Pancreas (tissue), 10 donors: ENCODE data around the gene S100A16. TPM values are rescaled to one million over a fixed set of nuclear protein-coding genes. Genes with fewer than 3 reads are reported as not detected.

Experiments used
- ATAC-seq, 4 donors: fragments of 200-7000 bp; cut with Tn5 transposase; one replicate each; pipeline versions ENCODE4 v1.8.0 to v1.9.1; 2020; ENCODE audit warnings: mild to moderate bottlenecking in 4 of 4, moderate library complexity in 4 of 4
- DNase-seq, 6 donors: peaks; one replicate each; pipeline ENCODE4 v3.0.0-alpha.2; 2020
- FAIRE-seq: peaks from 2 replicates; lab custom pipeline; 2012; peaks lifted over from hg19 to GRCh38; lab: Jason Lieb, UNC
- H3K27ac ChIP-seq, 4 donors: fragments of 200-600 bp; sonication (generic); 1 replicate in 3 of 4; 2 replicates in 1 of 4; pipeline versions ENCODE4 v1.5.0 to v1.8.0; 2020
- H3K27me3 ChIP-seq, 4 donors: fragments of 200-600 bp; one replicate each; pipeline ENCODE4 v1.8.0; 2021
- H3K36me3 ChIP-seq, 3 donors: fragments of 200-600 bp; sonication (generic) in 1 of 3; one replicate each; pipeline versions ENCODE4 v1.5.0 to v1.8.0; 2020 to 2021
- H3K4me1 ChIP-seq, 3 donors: fragments of 200-600 bp; one replicate each; pipeline ENCODE4 v1.8.0; 2021
- H3K4me3 ChIP-seq, 4 donors: fragments of 200-600 bp; sonication (generic) in 2 of 4; one replicate each; pipeline versions ENCODE4 v1.5.0 to v1.8.0; 2020 to 2021
- H3K9me3 ChIP-seq, 4 donors: fragments of 200-600 bp; one replicate each; pipeline ENCODE4 v1.8.0; 2021
- CTCF ChIP-seq, 4 donors: fragments of 200-600 bp; sonication (generic) in 3 of 4; IDR thresholded peaks; one replicate each; pipeline versions ENCODE4 v1.5.0 to v1.8.0; 2021; ENCODE audit warnings: antibody characterized with exemption in 4 of 4
- WGBS, 2 donors: extraction: QIAGEN DNeasy Blood & Tissue Kit; methylation state at CpG; one replicate each; pipeline ENCODE4 v1.1.7; 2013; 5-methylcytosine and 5-hydroxymethylcytosine counted together
- intact Hi-C, 3 donors: fragments of 100-400 bp; cut with DNase I; formaldehyde crosslinking; loops; one replicate each; pipeline versions ENCODE4 v1.11.1 to v1.14.2; 2022
- polyA plus RNA-seq, 2 donors: library from polyadenylated mRNA; stranded (reverse); fragments of 200-250 nt; gene quantifications; one replicate each; pipeline ENCODE4 v1.2.3, GENCODE V29; 2013
- total RNA-seq, 6 donors: library from RNA; stranded (reverse); fragmentation: NEBNext Ultra II Directional in 4 of 6; extraction: Animal tissue kit (Norgen Biotek cat#: 25700) in 4 of 6; gene quantifications; one replicate each; pipeline versions ENCODE4 v1.2.1 to v1.2.4, GENCODE V29; 2021 to 2023
- donor health status: healthy with polysubstance abuse.
- donor health status: DM: no; HTN: no; CAD: no; lungs with moderate emphysema.
- donor health status: DM: no; HTN: no; CAD: no.
- donor health status: control.
- donor health status: control.
- donor health status: Bipolar disorder and iron deficiency.
- donor health status: DM: yes; HTN: yes; CAD: no.
- donor health status: DM: no; HTN: no; CAD: no.
- donor health status: DM: no; HTN: no; CAD: no.
- donor health status: DM: yes; HTN: yes; CAD: no.

S100A16 gene
- total and polyA plus RNA-seq, 8 donors, result 8.1 to 43.9 (median 21.4) TPM

GRCh38 chr1:153627715-153628626 is 15.0 kb upstream of the S100A16 start, which contains the start of gene S100A1:
S100A1 (plus strand) TSS chr1:153628434; CDS start chr1:153630522, 2,088 bp downstream.
- H3K27ac ChIP-seq, result peak within 1 kb of the TSS; percentile 44 to 85 (median 80)
- H3K9me3 ChIP-seq, result no peaks in the 10 kb centered on the region
- peak in 2 of 4 donors; percentile 5 to 30 for ATAC-seq
- H3K27me3 ChIP-seq, result no peaks in the 10 kb centered on the region
- no peaks in the 10 kb centered on the region for H3K36me3 ChIP-seq
- peak within 1 kb of the TSS; percentile 14 to 58 (median 31) for H3K4me3 ChIP-seq
- 49 to 52% methylated on average over 10 of the region's 10 CpGs for WGBS, 2 donors
- DNase-seq, result peak in 3 of 6 donors; percentile 56 to 83 (median 65)
- no peak for TF ChIP-seq CTCF (IDR thresholded peaks at IDR 0.05)
- no peak for FAIRE-seq
- intact Hi-C loops, result loop anchor here in 1 of 3 donors (10.0 kb wide), 1 partner anchor 53 kb away; no protein-coding TSS in a partner anchor
- H3K4me1 ChIP-seq, result peaks cover 0 to 9% (median 0%) of the 10 kb centered on the region in 3 donors

- no peaks in the 10 kb centered on the region for H3K9me3 ChIP-seq
- peak; percentile 78 to 91 (median 86) for DNase-seq
- no peak for FAIRE-seq
- 3 to 4% methylated on average over 28 of the region's 28 CpGs for WGBS, 2 donors
- peak; percentile 21 to 44 (median 38) for TF ChIP-seq CTCF (IDR thresholded peaks at IDR 0.05)
- H3K27ac ChIP-seq, result peak within 1 kb of the TSS; percentile 44 to 85 (median 80)
- peak; percentile 81 to 87 (median 85) for ATAC-seq
- intact Hi-C loops, result loop anchor here in 1 of 3 donors (10.0 kb wide), 1 partner anchor 52 kb away; no protein-coding TSS in a partner anchor
- peak within 1 kb of the TSS; percentile 14 to 58 (median 31) for H3K4me3 ChIP-seq
- H3K36me3 ChIP-seq, result peaks cover 0 to 5% (median 0%) of the 10 kb centered on the region in 3 donors
- H3K4me1 ChIP-seq, result peaks cover 0 to 9% (median 0%) of the 10 kb centered on the region in 3 donors
- H3K27me3 ChIP-seq, result no peaks in the 10 kb centered on the region
Observed at GRCh38 chr1:153626904-153627714, 14.2 kb upstream of the S100A16 start, which contains the start of gene S100A13. S100A13 (minus strand) TSS chr1:153627505; CDS start chr1:153626472, 1,033 bp downstream.

GRCh38 chr1:153626477-153626903 is 13.6 kb upstream of the S100A16 start:
- Histone ChIP-seq H3K36me3 (peaks cover 0 to 5% (median 0%) of the 10 kb centered on the region in 3 donors), H3K27me3 (no peaks in the 10 kb centered on the region), H3K4me1 (peaks cover 0 to 9% (median 0%) of the 10 kb centered on the region in 3 donors), H3K9me3 (no peaks in the 10 kb centered on the region), H3K4me3 (peak overlapping the region in 3 of 4 donors; percentile 22 to 58 (median 40)), H3K27ac (peak overlapping the region; percentile 44 to 85 (median 80))
- no peak for TF ChIP-seq CTCF (IDR thresholded peaks at IDR 0.05)
- WGBS, 2 donors, result 44 to 49% methylated on average over 3 of the region's 3 CpGs
- ATAC-seq (no peak), DNase-seq (peak in 1 of 6 donors; percentile 18), FAIRE-seq (no peak)
- intact Hi-C loops, result loop anchor here in 1 of 3 donors (10.0 kb wide), 1 partner anchor 52 kb away; no protein-coding TSS in a partner anchor

GRCh38 chr1:153624965-153625611 is 12.2 kb upstream of the S100A16 start:
- Histone ChIP-seq H3K4me3 (no peak overlapping the region), H3K9me3 (no peaks in the 10 kb centered on the region), H3K36me3 (peaks cover 0 to 5% (median 0%) of the 10 kb centered on the region in 3 donors), H3K27me3 (no peaks in the 10 kb centered on the region), H3K4me1 (peaks cover 0 to 9% (median 0%) of the 10 kb centered on the region in 3 donors), H3K27ac (no peak overlapping the region)
- DNase-seq (peak in 1 of 6 donors; percentile 12), FAIRE-seq (no peak), ATAC-seq (no peak)
- no peak for TF ChIP-seq CTCF (IDR thresholded peaks at IDR 0.05)
- intact Hi-C loops, result loop anchor here in 1 of 3 donors (10.0 kb wide), 1 partner anchor 50 kb away; no protein-coding TSS in a partner anchor
- 92 to 93% methylated on average over 10 of the region's 10 CpGs for WGBS, 2 donors
